ENCODE data around the gene ALOX12.

ALOX12 gene

GRCh38 chr17:7022781-7023571, 27.1 kb downstream of the ALOX12 start, which contains the start of gene BCL6B:
Gene BCL6B, plus strand, starts transcription at chr17:7023050. Its CDS starts 622 bp downstream, at chr17:7023672.
- DNase-seq: no peak

DNA sequence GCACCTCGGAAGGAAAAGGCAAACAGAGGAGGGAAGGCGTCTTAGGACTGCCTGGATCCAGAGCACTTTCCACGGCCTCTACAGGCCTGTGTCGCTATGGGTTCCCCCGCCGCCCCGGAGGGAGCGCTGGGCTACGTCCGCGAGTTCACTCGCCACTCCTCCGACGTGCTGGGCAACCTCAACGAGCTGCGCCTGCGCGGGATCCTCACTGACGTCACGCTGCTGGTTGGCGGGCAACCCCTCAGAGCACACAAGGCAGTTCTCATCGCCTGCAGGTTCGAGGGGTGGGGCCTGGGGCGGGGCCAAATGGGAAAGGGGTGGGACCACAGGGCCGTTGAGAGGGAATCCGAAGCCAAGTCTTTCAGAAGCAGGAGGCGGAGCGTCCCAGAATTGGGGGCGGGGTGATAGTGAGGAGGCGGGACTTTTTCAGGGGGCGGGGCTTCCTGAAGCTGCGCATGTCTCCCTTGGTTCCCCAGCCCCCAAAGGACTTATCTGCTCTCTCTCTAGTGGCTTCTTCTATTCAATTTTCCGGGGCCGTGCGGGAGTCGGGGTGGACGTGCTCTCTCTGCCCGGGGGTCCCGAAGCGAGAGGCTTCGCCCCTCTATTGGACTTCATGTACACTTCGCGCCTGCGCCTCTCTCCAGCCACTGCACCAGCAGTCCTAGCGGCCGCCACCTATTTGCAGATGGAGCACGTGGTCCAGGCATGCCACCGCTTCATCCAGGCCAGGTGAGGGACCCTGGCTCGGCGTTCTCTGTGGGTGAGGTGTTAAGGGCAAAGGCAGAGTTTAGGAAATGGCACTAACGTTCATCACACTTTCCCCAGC, 27.9 kb downstream of the ALOX12 start:
- DNase-seq: peak; percentile 95

DNA sequence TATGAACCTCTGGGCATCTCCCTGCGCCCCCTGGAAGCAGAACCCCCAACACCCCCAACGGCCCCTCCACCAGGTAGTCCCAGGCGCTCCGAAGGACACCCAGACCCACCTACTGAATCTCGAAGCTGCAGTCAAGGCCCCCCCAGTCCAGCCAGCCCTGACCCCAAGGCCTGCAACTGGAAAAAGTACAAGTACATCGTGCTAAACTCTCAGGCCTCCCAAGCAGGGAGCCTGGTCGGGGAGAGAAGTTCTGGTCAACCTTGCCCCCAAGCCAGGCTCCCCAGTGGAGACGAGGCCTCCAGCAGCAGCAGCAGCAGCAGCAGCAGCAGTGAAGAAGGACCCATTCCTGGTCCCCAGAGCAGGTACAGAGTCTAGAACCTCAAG, 28.5 kb downstream of the ALOX12 start:
- no peak for DNase-seq

DNA sequence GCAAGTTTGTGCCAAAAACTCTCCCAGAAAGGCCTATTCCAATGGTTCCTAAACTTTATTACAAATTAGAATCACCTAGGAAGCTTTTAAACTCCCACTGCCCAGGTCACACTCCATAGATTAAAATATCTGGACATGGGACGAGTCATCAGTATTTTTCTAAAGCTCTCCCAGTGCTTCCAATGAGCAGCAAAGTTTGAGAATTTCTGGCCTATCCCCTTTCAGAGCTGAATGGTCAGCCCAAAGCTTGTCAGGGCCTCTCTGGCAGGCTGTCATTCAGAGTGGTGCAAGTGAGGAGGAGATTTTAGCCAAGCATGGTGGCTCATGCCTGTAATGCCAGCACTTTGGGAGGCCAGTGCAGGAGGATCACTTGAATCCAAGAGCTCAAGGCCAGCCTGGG, 29.4 kb downstream of the ALOX12 start:
- DNase-seq: no peak

DNA sequence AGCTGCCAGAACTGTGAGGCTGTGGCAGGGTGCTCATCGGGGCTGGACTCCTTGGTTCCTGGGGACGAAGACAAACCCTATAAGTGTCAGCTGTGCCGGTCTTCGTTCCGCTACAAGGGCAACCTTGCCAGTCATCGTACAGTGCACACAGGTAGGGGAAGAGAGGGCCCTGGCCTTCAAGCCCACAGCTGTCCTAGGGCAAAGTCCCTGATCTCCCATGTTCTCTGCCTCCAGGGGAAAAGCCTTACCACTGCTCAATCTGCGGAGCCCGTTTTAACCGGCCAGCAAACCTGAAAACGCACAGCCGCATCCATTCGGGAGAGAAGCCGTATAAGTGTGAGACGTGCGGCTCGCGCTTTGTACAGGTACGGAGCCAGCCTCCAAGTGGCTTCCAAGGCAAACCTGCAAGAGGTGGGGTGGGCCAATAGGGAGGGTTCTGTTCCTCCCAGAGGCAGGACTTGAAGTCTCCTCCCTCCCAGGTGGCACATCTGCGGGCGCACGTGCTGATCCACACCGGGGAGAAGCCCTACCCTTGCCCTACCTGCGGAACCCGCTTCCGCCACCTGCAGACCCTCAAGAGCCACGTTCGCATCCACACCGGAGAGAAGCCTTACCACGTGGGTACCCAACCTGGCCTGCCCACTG, 30.7 kb downstream of the ALOX12 start:
- DNase-seq: no peak

DNA sequence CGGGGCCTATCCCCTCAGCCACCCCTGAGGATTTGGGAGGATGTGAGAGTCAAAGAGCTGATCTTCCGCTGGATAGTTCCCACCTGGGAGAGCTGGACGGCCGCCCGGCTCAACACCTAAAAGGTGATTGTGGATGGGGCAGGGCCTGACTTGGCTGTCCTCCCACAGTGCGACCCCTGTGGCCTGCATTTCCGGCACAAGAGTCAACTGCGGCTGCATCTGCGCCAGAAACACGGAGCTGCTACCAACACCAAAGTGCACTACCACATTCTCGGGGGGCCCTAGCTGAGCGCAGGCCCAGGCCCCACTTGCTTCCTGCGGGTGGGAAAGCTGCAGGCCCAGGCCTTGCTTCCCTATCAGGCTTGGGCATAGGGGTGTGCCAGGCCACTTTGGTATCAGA, 31.5 kb downstream of the ALOX12 start:
- DNase-seq: no peak

DNA sequence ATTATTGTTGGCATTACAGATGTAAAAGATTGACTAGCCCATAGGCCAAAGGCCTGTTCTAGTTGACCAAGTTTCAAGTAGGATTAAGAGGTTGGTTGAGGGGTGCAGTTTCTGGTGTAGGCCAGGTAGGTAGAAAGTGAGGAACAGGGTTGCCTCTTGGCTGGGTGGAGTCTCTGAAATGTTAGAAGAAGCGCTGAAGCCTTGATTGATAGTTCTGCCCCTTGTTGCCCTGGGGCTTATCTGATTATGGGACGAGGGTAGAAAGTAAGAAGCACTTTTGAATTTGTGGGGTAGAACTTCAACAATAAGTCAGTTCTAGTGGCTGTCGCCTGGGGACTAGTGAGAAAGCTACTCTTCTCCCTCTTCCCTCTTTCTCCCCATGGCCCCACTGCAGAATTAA, 33.2 kb downstream of the ALOX12 start:
- no peak for DNase-seq

- DNase-seq: peak; percentile 72
These were observed 33.8 kb downstream of the ALOX12 start for GRCh38 chr17:7029659-7030058.

DNA sequence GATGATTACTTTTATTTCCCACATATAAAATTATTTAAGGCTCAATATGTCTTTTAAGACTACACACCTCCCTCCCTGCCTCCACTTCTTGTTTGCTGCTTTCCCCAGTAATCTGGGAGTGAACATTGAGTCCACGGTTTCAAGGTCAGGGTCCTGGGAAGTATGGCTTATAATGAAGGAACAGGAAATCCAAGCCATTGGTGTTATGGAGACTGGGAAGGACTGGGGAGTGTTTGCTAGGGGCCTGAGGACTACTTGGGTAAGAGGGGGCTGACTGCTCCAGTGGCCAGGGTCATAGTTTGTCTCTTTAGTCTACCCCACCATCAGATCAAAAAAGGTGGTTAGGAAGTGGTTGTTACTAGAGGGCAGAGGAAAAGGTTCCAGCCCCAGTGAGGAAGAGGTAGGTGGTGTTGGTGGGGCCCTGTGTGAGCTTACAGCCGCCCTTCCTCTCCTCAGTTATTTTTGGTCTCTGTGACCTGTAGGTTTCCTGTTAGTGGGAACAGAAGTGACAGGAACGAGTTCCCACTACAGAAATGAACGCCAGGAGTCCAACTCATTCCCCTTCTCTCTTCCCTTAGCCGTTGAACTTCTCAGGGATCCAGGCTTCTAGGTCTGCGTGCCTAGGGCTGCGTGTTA, 39.2 kb downstream of the ALOX12 start:
- DNase-seq: peak; percentile 59

- peak; percentile 100 for DNase-seq
These were observed 39.9 kb downstream of the ALOX12 start, which contains the start of gene SLC16A13 for GRCh38 chr17:7035591-7036368. Gene SLC16A13, plus strand, starts transcription at chr17:7036015. Its CDS starts 368 bp downstream, at chr17:7036383.

DNA sequence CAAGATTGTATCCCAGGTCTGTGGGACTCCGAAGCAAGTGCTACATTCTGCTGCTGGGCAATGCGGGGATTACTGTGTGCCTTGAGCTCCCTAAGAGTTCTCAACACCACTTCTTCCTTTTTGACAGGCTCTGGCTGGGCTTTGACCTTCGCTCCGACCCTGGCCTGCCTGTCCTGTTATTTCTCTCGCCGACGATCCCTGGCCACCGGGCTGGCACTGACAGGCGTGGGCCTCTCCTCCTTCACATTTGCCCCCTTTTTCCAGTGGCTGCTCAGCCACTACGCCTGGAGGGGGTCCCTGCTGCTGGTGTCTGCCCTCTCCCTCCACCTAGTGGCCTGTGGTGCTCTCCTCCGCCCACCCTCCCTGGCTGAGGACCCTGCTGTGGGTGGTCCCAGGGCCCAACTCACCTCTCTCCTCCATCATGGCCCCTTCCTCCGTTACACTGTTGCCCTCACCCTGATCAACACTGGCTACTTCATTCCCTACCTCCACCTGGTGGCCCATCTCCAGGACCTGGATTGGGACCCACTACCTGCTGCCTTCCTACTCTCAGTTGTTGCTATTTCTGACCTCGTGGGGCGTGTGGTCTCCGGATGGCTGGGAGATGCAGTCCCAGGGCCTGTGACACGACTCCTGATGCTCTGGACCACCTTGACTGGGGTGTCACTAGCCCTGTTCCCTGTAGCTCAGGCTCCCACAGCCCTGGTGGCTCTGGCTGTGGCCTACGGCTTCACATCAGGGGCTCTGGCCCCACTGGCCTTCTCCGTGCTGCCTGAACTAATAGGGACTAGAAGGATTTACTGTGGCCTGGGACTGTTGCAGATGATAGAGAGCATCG, 42.4 kb downstream of the ALOX12 start:
- DNase-seq: no peak

GRCh38 chr17:7039832-7040231, 44.0 kb downstream of the ALOX12 start:
- no peak for DNase-seq

DNA sequence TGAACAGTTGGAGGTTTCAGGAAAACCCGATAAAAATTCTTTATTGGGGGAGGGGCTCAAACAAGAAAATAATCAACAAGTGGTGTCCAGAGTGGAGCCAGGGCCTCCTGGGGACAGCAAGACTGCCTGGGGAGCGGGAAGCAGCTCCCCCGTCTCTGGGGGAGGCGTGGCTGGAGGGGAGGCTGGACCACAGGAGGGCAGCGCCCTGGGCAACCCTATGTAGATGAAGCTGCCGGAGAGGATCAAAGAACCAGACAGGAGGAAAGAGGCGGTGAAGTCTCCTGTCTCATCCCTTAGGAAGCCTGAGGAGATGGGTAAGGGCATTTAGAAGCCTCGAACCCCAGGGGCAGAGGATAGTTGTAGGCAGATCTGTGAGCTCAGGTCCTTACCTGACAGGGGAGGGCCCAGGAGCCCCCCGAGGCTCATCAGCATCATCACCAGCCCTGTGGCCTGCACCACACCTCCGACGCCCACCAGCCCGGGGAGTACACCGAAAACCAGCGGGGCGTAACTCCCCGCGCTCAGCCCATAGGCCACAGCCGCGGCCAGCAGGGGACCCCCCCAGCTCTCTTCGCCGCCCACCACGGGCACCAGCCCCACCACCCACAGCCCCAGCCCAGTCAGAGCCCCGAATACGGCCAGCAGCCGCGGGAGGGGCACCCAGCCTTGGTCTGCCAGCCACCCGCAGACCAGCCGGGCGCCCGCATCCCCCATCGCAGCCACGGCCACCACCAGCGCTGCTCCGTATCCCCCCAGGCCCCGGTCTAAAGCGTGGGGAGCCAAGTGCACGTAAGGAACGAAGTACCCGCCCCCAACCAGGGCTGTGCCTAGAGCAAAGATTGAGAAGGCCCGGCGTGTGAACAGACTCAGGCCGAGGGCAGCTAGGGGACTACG, 46.0 kb downstream of the ALOX12 start:
- DNase-seq: peak; percentile 48

DNA sequence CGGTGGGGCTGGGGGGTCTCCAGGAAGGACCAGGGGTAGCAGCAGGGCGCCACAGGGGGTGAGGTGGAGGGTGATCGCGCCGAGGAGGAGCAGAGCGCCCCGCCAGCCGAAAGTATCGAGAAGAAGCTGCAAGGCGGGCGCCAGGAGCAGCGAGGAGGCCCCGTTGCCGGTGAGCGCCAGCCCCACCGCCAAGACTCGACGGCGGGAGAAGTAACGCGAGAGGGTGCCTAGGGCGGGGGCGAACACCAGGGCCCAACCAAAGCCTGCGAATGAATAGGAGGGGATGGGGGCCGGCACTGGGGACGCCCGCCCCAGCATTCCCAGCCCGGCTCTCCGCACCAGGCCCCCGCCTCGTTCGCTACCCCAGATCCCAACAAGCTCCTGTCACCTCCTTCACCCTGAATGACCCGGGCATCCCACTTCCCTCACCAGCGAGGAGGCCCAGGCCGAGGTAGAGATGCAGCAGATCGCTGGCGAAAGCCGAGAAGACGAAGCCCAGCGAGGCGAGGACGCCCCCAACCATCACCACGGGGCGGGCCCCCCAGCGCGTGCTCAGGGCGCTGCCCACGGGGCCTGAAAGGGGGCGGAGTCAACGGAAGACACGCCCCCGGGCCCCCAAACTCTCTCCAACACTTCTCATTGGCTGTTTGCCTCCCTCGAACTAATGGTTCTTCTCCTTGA, 46.8 kb downstream of the ALOX12 start:
- DNase-seq: peak; percentile 61

DNA sequence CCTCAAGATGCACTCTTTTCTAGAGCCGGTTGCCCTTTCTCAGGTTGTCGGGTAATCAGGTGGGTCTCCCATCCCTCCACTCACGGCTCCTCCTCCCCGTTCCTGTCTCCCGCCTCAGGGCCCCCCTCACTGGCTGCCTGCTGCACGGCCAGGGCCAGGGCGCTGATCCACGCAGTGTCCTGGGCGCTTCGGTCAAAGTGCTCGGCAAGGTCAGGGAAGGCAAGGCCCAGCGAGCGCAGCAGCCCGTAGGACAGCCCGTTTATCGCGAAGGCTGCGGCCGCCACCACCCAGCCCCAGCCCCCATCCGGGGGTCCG, 47.3 kb downstream of the ALOX12 start:
- no peak for DNase-seq

DNA sequence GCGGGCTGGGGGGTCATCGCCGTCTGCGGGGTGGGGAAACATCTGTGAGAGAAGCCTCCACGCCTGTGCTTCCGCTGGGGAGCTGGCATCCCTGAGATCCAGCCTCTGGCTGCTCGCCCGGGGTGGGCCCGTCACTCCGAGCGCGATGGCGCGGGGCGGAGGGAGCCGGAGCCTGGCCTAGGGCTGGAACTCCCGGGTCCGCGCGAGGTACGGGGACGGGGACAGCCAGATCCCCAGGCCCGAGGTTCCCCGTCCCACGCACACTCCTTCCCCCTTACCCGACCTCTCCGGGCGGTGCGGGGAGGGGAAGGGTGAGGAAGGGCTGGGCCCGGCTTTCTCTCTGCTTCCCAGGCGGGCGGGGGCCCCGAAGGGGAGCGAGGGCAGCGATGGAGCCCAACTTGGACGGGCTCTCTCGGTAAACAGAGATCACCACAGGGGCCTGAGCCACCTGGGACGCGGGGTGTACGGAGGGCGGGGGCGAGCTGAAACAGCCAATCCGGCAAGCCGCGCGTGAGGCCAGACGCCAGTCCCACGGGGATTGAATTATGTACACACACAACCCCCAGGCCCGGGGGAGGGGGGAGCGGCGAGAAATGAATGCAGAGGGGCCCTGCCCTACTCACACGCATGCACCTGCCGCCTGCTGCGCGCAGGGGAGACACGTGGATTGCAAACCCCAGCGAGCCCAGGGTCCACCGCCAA, 47.8 kb downstream of the ALOX12 start, which contains the start of gene SLC16A11:
Gene SLC16A11 (minus strand): TSS at position 596 of the 702 bp plus-strand sequence. CDS start 579 bp downstream, at position 17.
- peak; percentile 59 for DNase-seq

- DNase-seq: peak; percentile 46
These were observed 49.8 kb downstream of the ALOX12 start for GRCh38 chr17:7045492-7046126.

- DNase-seq: peak; percentile 59
These were observed 50.4 kb downstream of the ALOX12 start for GRCh38 chr17:7046127-7046724.
